Adrenal gland (tissue), 12 donors: ENCODE data around the gene TGFB1I1. TPM values are rescaled to one million over a fixed set of nuclear protein-coding genes. Genes with fewer than 3 reads are reported as not detected.

Experiments used
- DNase-seq, 7 donors: peaks; one replicate each; pipeline ENCODE4 v3.0.0-alpha.2; 2019 to 2020
- H3K27ac ChIP-seq, 5 donors: fragments of 200-600 bp; sonication (generic) in 4 of 5; 1 replicate in 3 of 5; 2 replicates in 2 of 5; pipeline versions ENCODE4 v1.5.1 to v1.8.0; 2016 to 2020; ENCODE audit warnings: mild to moderate bottlenecking in 1 of 5
- H3K27me3 ChIP-seq: fragments of 200-600 bp; 2 replicates; pipeline ENCODE4 v1.8.0; 2021
- H3K36me3 ChIP-seq, 2 donors: fragments of 200-600 bp; replicated peaks in 1 of 2; 1 replicate in 1 of 2; 2 replicates in 1 of 2; pipeline versions ENCODE4 v1.5.1 to v1.8.0; 2018 to 2022
- H3K4me1 ChIP-seq, 2 donors: fragments of 200-600 bp; replicated peaks in 1 of 2; 1 replicate in 1 of 2; 2 replicates in 1 of 2; pipeline versions ENCODE4 v1.5.1 to v1.8.0; 2018 to 2021
- H3K4me3 ChIP-seq, 4 donors: fragments of 200-600 bp; sonication (generic) in 3 of 4; one replicate each; pipeline ENCODE4 v1.5.1; 2016 to 2018
- H3K9me3 ChIP-seq, 3 donors: fragments of 200-600 bp; sonication (generic) in 1 of 3; replicated peaks in 1 of 3; 1 replicate in 2 of 3; 2 replicates in 1 of 3; pipeline versions ENCODE4 v1.5.1 to v1.8.0; 2016 to 2021
- POLR2A ChIP-seq, 2 donors: fragments of 450-650 bp; IDR thresholded peaks; one replicate each; pipeline ENCODE4 v1.6.1; 2017; ENCODE audit warnings: antibody characterized with exemption in 2 of 2, mild to moderate bottlenecking in 2 of 2, moderate library complexity in 1 of 2
- WGBS, 4 donors: extraction: QIAGEN DNeasy Blood & Tissue Kit in 2 of 4; methylation state at CpG; one replicate each; pipeline versions ENCODE4 v1.1.5 to v1.1.7; 2013 to 2017; 5-methylcytosine and 5-hydroxymethylcytosine counted together
- intact Hi-C, 2 donors: fragments of 100-400 bp; cut with DNase I; formaldehyde crosslinking; loops; one replicate each; pipeline versions ENCODE4 v1.14.1 to v1.15.0; 2022 to 2023
- polyA plus RNA-seq, 3 donors: library from polyadenylated mRNA; stranded (reverse); fragments of 200-250 nt in 2 of 3; fragments of 350-450 nt in 1 of 3; fragmentation: Illumina TruSeq in 1 of 3; extraction: RNeasy Lipid Tissue Mini Kit (QIAGEN cat#74804) in 1 of 3; gene quantifications; one replicate each; pipeline ENCODE4 v1.2.3, GENCODE V29; 2013 to 2014
- total RNA-seq, 9 donors: library from RNA; depleted of rRNA in 4 of 9; stranded (reverse); fragments of >200 nt in 4 of 9; fragments of 120-200 nt in 1 of 9; fragmentation: NEBNext Ultra II Directional in 1 of 9; extraction: Animal tissue kit (Norgen Biotek cat#: 25700) in 1 of 9; gene quantifications; one replicate each; pipeline versions ENCODE4 v1.1.0 to v1.2.4, GENCODE V29; 2013 to 2023
- TF ChIP-seq, protein P1 (sequence below), 6 experiments: fragments of 450-650 bp in 4 of 6; fragments of 200-600 bp in 2 of 6; sonication (generic) in 1 of 6; IDR thresholded peaks; 1 replicate in 5 of 6; 2 replicates in 1 of 6; pipeline versions ENCODE4 v1.5.1 to v1.8.0; 2016 to 2021; ENCODE audit warnings: antibody characterized with exemption in 6 of 6, mild to moderate bottlenecking in 2 of 6, moderate library complexity in 1 of 6
- donor health status: healthy with polysubstance abuse.
- donor health status: Bipolar disorder and iron deficiency.
- donor health status: DM: yes; HTN: yes; CAD: no.
- donor health status: DM: no; HTN: no; CAD: no.
- donor health status: DM: no; HTN: no; CAD: no.
- donor health status: DM: yes; HTN: yes; CAD: no.

The TGFB1I1 gene
- total and polyA plus RNA-seq, 12 donors: 4.5 to 62.7 (median 31.3) TPM

DNA sequence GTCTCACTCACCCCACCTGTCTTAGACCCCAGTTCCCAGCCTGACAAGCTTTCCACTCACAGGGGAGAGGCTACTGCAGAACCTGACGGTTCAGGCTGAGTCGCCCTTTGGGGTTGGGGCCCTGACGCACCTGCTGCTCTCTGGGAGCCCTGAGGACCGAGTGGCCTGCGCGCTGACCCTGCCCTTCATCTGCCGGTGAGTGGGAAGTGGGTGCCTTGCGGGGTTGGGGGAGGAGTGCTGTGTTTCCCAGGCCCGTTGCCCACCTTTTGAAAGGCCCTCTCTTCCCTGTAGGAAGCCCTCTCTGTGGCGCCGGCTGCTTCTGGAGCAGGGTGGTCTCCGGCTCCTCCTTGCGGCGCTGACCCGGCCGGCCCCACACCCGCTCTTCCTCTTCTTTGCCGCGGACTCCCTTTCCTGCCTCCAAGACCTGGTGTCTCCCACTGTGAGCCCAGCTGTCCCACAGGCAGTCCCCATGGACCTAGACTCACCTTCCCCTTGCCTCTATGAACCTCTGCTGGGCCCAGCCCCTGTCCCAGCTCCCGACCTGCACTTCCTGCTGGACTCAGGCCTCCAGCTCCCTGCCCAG, 6.1 kb upstream of the TGFB1I1 start:
- peaks cover 0 to 47% of the 10 kb centered on the region in 2 donors for H3K36me3 ChIP-seq
- intact Hi-C loops: no loop called here
- TF ChIP-seq, protein P1, sequence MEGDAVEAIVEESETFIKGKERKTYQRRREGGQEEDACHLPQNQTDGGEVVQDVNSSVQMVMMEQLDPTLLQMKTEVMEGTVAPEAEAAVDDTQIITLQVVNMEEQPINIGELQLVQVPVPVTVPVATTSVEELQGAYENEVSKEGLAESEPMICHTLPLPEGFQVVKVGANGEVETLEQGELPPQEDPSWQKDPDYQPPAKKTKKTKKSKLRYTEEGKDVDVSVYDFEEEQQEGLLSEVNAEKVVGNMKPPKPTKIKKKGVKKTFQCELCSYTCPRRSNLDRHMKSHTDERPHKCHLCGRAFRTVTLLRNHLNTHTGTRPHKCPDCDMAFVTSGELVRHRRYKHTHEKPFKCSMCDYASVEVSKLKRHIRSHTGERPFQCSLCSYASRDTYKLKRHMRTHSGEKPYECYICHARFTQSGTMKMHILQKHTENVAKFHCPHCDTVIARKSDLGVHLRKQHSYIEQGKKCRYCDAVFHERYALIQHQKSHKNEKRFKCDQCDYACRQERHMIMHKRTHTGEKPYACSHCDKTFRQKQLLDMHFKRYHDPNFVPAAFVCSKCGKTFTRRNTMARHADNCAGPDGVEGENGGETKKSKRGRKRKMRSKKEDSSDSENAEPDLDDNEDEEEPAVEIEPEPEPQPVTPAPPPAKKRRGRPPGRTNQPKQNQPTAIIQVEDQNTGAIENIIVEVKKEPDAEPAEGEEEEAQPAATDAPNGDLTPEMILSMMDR (IDR thresholded peaks at IDR 0.05): no peak
- no peak for TF ChIP-seq POLR2A (IDR thresholded peaks at IDR 0.05)
- no peak for DNase-seq
- WGBS, 4 donors: 92 to 94% (median 93%) methylated on average over 13 to 20 of the region's 20 CpGs
- H3K27me3 ChIP-seq: no peaks in the 10 kb centered on the region
- H3K4me1 ChIP-seq: peaks cover 0 to 3% of the 10 kb centered on the region in 2 donors
- no peaks in the 10 kb centered on the region for H3K9me3 ChIP-seq
- no peak overlapping the region for H3K27ac ChIP-seq
- no peak overlapping the region for H3K4me3 ChIP-seq

DNA sequence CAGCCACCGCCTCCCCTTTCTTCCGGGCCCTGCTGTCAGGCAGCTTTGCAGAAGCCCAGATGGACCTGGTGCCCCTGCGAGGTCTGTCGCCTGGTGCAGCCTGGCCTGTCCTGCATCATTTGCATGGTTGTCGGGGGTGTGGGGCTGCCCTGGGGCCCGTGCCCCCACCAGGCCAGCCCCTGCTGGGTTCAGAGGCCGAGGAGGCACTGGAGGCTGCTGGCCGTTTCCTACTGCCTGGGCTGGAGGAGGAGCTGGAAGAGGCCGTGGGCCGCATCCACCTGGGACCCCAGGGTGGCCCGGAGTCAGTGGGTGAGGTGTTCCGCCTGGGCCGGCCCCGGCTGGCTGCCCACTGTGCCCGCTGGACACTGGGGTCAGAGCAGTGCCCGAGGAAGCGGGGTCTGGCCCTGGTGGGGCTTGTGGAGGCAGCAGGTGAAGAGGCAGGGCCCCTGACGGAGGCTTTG, 5.5 kb upstream of the TGFB1I1 start:
- 91 to 100% (median 93%) methylated on average over 2 to 18 of the region's 18 CpGs for WGBS, 4 donors
- Histone ChIP-seq H3K4me3 (no peak overlapping the region), H3K9me3 (no peaks in the 10 kb centered on the region), H3K4me1 (peaks cover 0 to 4% of the 10 kb centered on the region in 2 donors), H3K36me3 (peaks cover 0 to 47% of the 10 kb centered on the region in 2 donors), H3K27ac (no peak overlapping the region), H3K27me3 (no peaks in the 10 kb centered on the region)
- DNase-seq: no peak
- intact Hi-C loops: no loop called here
- TF ChIP-seq POLR2A (IDR thresholded peaks at IDR 0.05): no peak
- TF ChIP-seq, protein P1 (IDR thresholded peaks at IDR 0.05): no peak

DNA sequence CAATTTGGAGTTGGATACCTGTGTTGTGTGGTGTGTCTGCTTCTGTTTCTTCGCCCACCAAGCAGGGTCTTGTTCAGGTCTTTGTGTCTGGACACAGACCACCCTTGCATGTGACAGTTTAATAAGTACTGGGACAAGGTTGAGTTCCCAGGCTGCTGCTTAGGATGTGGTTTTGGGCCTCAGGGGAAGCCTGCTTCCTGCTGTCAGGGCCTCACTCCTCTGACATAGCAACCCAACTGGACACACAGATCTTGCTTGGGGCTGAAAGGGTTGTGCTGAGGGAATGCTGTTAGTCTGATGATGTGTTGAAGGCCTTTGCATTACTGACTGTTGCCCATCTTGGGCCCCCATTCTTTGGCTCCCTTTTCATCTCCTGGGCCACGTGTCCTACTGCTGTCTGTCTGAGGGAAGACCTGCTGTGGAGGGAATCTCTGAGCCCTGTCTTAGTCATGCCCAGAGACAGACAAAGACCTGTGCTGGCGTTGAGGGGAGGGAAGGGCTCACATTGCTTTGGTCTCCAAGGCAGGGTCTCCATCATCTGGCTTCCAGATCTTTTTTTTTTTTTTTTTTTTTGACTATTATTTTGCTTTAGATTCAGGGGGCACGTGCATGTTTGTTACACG, 4.7 kb upstream of the TGFB1I1 start:
- H3K4me1 ChIP-seq: peaks cover 0 to 4% of the 10 kb centered on the region in 2 donors
- TF ChIP-seq, protein P1 (IDR thresholded peaks at IDR 0.05): no peak
- TF ChIP-seq POLR2A (IDR thresholded peaks at IDR 0.05): no peak
- no peaks in the 10 kb centered on the region for H3K9me3 ChIP-seq
- intact Hi-C loops: no loop called here
- WGBS, 4 donors: 81 to 89% (median 83%) methylated on average over 5 of the region's 5 CpGs
- no peak for DNase-seq
- no peak overlapping the region for H3K27ac ChIP-seq
- H3K36me3 ChIP-seq: peaks cover 0 to 41% of the 10 kb centered on the region in 2 donors
- H3K4me3 ChIP-seq: no peak overlapping the region
- no peaks in the 10 kb centered on the region for H3K27me3 ChIP-seq

DNA sequence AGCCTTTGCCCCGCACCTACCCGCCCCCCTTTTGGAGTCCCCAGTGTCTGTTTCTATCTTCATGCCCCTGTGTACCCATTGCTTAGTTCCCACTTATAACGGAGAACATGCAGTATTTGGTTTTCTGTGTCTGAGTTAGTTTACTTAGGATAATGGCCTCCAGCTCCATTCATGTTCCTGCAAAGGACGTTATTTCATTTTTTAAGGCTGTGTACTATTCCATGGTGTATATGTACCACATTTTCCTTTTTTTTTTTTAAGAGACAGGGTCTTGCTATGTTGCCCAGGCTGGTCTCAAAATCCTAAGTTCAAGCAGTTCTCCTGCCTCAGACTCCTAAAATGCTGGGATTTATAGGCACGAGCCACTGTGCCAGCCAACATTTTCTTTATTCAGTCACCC, 4.1 kb upstream of the TGFB1I1 start:
- H3K4me3 ChIP-seq: no peak overlapping the region
- no peak for TF ChIP-seq POLR2A (IDR thresholded peaks at IDR 0.05)
- TF ChIP-seq, protein P1 (IDR thresholded peaks at IDR 0.05): no peak
- no peaks in the 10 kb centered on the region for H3K9me3 ChIP-seq
- H3K4me1 ChIP-seq: peaks cover 0 to 4% of the 10 kb centered on the region in 2 donors
- DNase-seq: no peak
- peaks cover 0 to 35% of the 10 kb centered on the region in 2 donors for H3K36me3 ChIP-seq
- no peak overlapping the region for H3K27ac ChIP-seq
- 79 to 97% (median 87%) methylated on average over 5 of the region's 5 CpGs for WGBS, 4 donors
- intact Hi-C loops: no loop called here
- no peaks in the 10 kb centered on the region for H3K27me3 ChIP-seq
